ENCODE results near the gene LRRIQ1. TPM values are rescaled to one million over a fixed set of nuclear protein-coding genes. Genes with fewer than 3 reads are reported as not detected.
"Not testable (repeated sequence)": the region's sequence is repeated elsewhere in the genome, so short reads cannot be mapped to it uniquely, and the experiment has no call there.

Gene LRRIQ1
- total RNA-seq, 1 experiment from 2014 or later = 0.40 TPM

DNA sequence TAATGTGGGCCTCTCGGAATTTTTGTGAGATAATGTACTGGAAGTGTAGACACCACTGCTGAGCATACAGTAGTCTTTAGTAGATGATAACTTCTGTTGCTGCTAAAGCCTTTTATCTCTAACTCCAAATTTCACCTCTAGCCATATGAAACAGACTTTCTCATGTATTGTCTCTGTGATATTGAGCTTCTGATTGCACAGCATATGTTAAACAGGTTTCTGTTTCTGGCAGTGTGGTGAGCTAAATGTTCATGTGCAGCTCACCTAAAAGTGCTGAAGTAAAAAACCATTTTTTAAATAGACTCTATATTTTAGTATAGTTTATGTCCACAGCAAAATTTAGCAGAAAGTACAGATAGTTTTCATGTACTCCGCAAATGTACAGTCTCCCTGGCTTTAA, 154.6 kb downstream of the LRRIQ1 start:
- ATAC-seq = no peak
- Histone ChIP-seq H3K36me3 (ENCODE audit: low read depth, low read length) (no peaks in the 10 kb centered on the region), H4K20me1 (ENCODE audit: low read length) (no peaks in the 10 kb centered on the region), H3K27me3 (ENCODE audit: low read length) (no peaks in the 10 kb centered on the region), H3K9ac (ENCODE audit: low read length) (no peak overlapping the region), H3K9me2 (replicated peaks; ENCODE audit: low read length) (no peaks in the 10 kb centered on the region), H3K4me2 (ENCODE audit: low read length) (no peak overlapping the region), H3K9me3 (ENCODE audit: low read length) (no peaks in the 10 kb centered on the region), H3K4me3 (ENCODE audit: low read length) (no peak overlapping the region), H3F3A (ENCODE audit: low read length, unreplicated experiment) (no peaks in the 10 kb centered on the region), H3K4me1 (ENCODE audit: insufficient read depth, low read length) (no peaks in the 10 kb centered on the region), H3K79me2 (ENCODE audit: low read length) (no peaks in the 10 kb centered on the region), H3K27ac (ENCODE audit: low read length) (no peak overlapping the region), H2AFZ (ENCODE audit: low read length) (no peak overlapping the region)
- intact Hi-C loops (cut with micrococcal nuclease) = no loop called here
- no peak for DNase-seq
- ChIA-PET POLR2A (ENCODE audit: unreplicated experiment) (no interaction called here), CTCF (no interaction called here)
- TF ChIP-seq EZH2phosphoT487 (IDR thresholded peaks at IDR 0.05; ENCODE audit: borderline replicate concordance, low read length) = no peak
- TF ChIP-seq, protein P1, sequence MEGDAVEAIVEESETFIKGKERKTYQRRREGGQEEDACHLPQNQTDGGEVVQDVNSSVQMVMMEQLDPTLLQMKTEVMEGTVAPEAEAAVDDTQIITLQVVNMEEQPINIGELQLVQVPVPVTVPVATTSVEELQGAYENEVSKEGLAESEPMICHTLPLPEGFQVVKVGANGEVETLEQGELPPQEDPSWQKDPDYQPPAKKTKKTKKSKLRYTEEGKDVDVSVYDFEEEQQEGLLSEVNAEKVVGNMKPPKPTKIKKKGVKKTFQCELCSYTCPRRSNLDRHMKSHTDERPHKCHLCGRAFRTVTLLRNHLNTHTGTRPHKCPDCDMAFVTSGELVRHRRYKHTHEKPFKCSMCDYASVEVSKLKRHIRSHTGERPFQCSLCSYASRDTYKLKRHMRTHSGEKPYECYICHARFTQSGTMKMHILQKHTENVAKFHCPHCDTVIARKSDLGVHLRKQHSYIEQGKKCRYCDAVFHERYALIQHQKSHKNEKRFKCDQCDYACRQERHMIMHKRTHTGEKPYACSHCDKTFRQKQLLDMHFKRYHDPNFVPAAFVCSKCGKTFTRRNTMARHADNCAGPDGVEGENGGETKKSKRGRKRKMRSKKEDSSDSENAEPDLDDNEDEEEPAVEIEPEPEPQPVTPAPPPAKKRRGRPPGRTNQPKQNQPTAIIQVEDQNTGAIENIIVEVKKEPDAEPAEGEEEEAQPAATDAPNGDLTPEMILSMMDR (conservative IDR thresholded peaks at IDR 0.05; ENCODE audit: low read depth, low read length) = no peak
- BruUV-seq (replicated peaks) = no TSS peak

DNA sequence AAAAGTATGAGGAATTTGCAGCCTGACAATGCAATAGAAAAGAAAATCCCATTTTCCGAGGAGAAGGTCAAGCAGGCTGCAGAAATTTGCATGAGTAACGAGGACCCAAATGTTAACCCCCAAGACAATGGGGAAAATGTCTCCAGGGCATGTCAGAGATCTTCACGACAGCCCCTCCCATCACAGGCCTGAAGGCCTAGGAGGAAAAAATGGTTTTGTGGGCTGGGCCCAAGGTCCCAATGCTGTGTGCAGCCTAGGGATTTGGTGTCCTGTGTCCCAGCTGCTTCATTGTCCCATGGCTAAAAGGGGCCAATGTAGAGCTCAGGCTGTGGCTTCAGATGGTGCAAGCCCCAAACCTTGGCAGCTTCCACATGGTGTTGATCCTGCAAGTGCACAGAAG, 167.7 kb downstream of the LRRIQ1 start:
- H3K9me2 ChIP-seq (replicated peaks; ENCODE audit: low read length); BruUV-seq (replicated peaks); intact Hi-C loops (cut with micrococcal nuclease); H3K4me2 ChIP-seq (ENCODE audit: low read length); POLR2A ChIA-PET (ENCODE audit: unreplicated experiment); H3K9ac ChIP-seq (ENCODE audit: low read length); H3K9me3 ChIP-seq (ENCODE audit: low read length); H3K4me1 ChIP-seq (ENCODE audit: insufficient read depth, low read length); H3K27me3 ChIP-seq (ENCODE audit: low read length); H3K27ac ChIP-seq (ENCODE audit: low read length); H3F3A ChIP-seq (ENCODE audit: low read length, unreplicated experiment); H3K79me2 ChIP-seq (ENCODE audit: low read length); ATAC-seq; DNase-seq; H2AFZ ChIP-seq (ENCODE audit: low read length); H3K36me3 ChIP-seq (ENCODE audit: low read depth, low read length); H4K20me1 ChIP-seq (ENCODE audit: low read length); CTCF ChIA-PET; H3K4me3 ChIP-seq (ENCODE audit: low read length): not testable (repeated sequence)

DNA sequence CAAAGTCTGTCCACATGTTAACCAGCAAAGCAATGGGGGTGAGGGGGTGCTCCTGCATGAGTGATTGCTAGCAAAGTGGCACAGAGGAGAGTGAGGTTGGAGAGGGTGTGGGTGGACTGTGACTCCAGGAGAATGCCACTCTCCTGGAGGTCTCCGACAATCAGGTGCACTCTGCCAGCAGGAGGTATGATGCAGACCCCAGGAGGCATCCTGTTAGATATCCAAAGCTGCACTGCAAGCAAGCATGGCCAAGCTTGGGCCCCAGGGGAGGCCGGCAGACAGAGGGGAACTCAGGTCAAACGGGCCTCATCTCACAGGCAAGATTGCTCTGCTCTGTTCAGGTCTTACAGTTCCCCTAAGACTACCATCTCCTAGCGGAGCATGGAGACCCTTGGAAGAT, 170.4 kb downstream of the LRRIQ1 start:
- H3K4me1 ChIP-seq (ENCODE audit: insufficient read depth, low read length) = no peaks in the 10 kb centered on the region
- no peak overlapping the region for H3K4me2 ChIP-seq (ENCODE audit: low read length)
- BruUV-seq (replicated peaks) = no TSS peak
- no peaks in the 10 kb centered on the region for H3K79me2 ChIP-seq (ENCODE audit: low read length)
- H3K4me3 ChIP-seq (ENCODE audit: low read length) = no peak overlapping the region
- H3F3A ChIP-seq (ENCODE audit: low read length, unreplicated experiment) = no peaks in the 10 kb centered on the region
- no peaks in the 10 kb centered on the region for H3K9me2 ChIP-seq (replicated peaks; ENCODE audit: low read length)
- H3K27me3 ChIP-seq (ENCODE audit: low read length) = peaks cover 12% of the 10 kb centered on the region
- POLR2A ChIA-PET (ENCODE audit: unreplicated experiment) = no interaction called here
- no peak overlapping the region for H3K27ac ChIP-seq (ENCODE audit: low read length)
- no peaks in the 10 kb centered on the region for H4K20me1 ChIP-seq (ENCODE audit: low read length)
- no peak for DNase-seq
- H2AFZ ChIP-seq (ENCODE audit: low read length) = no peak overlapping the region
- TF ChIP-seq, protein P1 (conservative IDR thresholded peaks at IDR 0.05; ENCODE audit: low read depth, low read length) = no peak
- TF ChIP-seq EZH2 (IDR thresholded peaks at IDR 0.05; ENCODE audit: low read length, unreplicated experiment) (no peak), EZH2phosphoT487 (IDR thresholded peaks at IDR 0.05; ENCODE audit: borderline replicate concordance, low read length) (no peak)
- intact Hi-C loops (cut with micrococcal nuclease) = no loop called here
- no peak overlapping the region for H3K9ac ChIP-seq (ENCODE audit: low read length)
- no peaks in the 10 kb centered on the region for H3K36me3 ChIP-seq (ENCODE audit: low read depth, low read length)
- H3K9me3 ChIP-seq (ENCODE audit: low read length) = no peaks in the 10 kb centered on the region
- no peak for ATAC-seq
- CTCF ChIA-PET = no interaction called here

DNA sequence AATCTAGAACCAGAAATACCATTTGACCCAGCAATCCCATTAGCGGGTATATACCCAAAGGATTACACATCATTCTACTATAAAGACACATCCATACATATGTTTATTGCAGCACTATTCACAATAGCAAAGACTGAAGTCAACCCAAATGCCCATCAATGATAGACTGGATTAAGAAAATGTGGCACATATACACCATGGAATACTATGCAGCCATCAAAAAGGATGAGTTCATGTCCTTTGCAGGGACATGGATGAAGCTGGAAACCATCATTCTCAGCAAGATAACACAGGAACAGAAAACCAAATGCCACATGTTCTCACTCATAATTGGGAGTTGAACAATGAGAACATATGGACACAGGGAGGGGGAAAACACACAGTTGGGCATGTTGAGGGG, 188.2 kb downstream of the LRRIQ1 start:
- H3K27ac ChIP-seq (ENCODE audit: low read length); H3F3A ChIP-seq (ENCODE audit: low read length, unreplicated experiment); BruUV-seq (replicated peaks); intact Hi-C loops (cut with micrococcal nuclease); H3K4me1 ChIP-seq (ENCODE audit: insufficient read depth, low read length); H2AFZ ChIP-seq (ENCODE audit: low read length); H3K4me3 ChIP-seq (ENCODE audit: low read length); H3K9me2 ChIP-seq (replicated peaks; ENCODE audit: low read length); H3K9me3 ChIP-seq (ENCODE audit: low read length); POLR2A ChIA-PET (ENCODE audit: unreplicated experiment); H3K4me2 ChIP-seq (ENCODE audit: low read length); H3K79me2 ChIP-seq (ENCODE audit: low read length); H3K9ac ChIP-seq (ENCODE audit: low read length); H3K27me3 ChIP-seq (ENCODE audit: low read length); CTCF ChIA-PET; DNase-seq; H3K36me3 ChIP-seq (ENCODE audit: low read depth, low read length); H4K20me1 ChIP-seq (ENCODE audit: low read length); ATAC-seq: not testable (repeated sequence)
